Urinary bladder (tissue), 4 donors: ENCODE results near the gene CPLX4. TPM values are rescaled to one million over a fixed set of nuclear protein-coding genes. Genes with fewer than 3 reads are reported as not detected.

Source experiments
- DNase-seq: peaks from one replicate; pipeline ENCODE4 v3.0.0-alpha.2; 2015; ENCODE audit errors: extremely low spot score
- H3K27ac ChIP-seq: one replicate; pipeline ENCODE4 v1.5.1; 2013; ENCODE audit warnings: low read depth, mild to moderate bottlenecking, moderate library complexity
- H3K36me3 ChIP-seq: one replicate; pipeline ENCODE4 v1.6.1; 2013; ENCODE audit warnings: mild to moderate bottlenecking, moderate library complexity; ENCODE audit not compliant: insufficient read depth
- H3K4me1 ChIP-seq: one replicate; pipeline ENCODE4 v1.6.1; 2013; ENCODE audit warnings: mild to moderate bottlenecking, moderate library complexity; ENCODE audit not compliant: insufficient read depth
- H3K4me3 ChIP-seq: one replicate; pipeline ENCODE4 v1.5.1; 2013; ENCODE audit warnings: low read depth, low read length
- WGBS: extraction: QIAGEN DNeasy Blood & Tissue Kit; methylation state at CpG from one replicate; pipeline ENCODE4 v1.1.7; 2013; 5-methylcytosine and 5-hydroxymethylcytosine counted together
- polyA plus RNA-seq: library from polyadenylated mRNA; stranded (reverse); fragments of 200-250 nt; gene quantifications from one replicate; pipeline ENCODE4 v1.2.3, GENCODE V29; 2013
- total RNA-seq: library from RNA; depleted of rRNA; stranded (reverse); fragments of >200 nt; gene quantifications from one replicate; pipeline ENCODE4 v1.2.3, GENCODE V29; 2014
- donor health status: healthy with polysubstance abuse.
- donor health status: healthy.

CPLX4 gene
- total RNA-seq = not detected
- polyA plus RNA-seq = not detected

DNA sequence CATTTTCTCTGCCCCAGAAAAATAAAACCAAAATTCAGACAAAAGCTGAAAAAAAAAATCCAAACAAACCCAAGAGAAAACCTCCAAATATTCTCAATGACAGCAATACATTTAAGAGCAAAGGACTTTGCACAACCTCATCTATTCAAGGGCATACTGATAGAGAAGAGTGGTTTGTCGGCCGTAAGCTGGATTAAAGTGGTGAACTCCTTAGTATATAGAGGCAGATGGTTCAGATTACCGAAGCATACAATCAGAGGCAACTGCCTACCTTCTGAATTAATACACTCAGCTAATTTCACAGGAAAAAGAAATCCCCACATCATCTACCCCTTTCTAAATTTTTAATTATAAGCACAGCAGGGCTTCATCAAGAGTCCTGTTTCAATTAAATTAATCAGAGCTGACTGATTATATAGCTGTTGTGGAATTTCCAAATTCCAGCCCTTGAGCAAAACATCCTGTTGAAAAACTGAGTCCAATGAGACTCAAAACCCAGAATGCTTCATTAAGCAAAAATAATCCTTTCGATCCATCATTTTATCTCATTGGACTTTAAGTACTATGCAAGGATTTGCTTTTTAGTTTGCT lies at the start of gene CPLX4:
Gene CPLX4, minus strand, starts transcription at position 190 of the 591 bp plus-strand sequence. Its CDS starts 187 bp downstream, at position 3.
- DNase-seq = no peak
- 80% methylated on average over 4 of the region's 4 CpGs for WGBS
- no peak within 1 kb of the TSS for H3K27ac ChIP-seq

GRCh38 chr18:59360381-59360780 lies 41.9 kb upstream of the CPLX4 start:
- Histone ChIP-seq H3K4me3 (no peak overlapping the region), H3K36me3 (no peaks in the 10 kb centered on the region), H3K4me1 (peaks cover 3% of the 10 kb centered on the region), H3K27ac (no peak overlapping the region)
- no peak for DNase-seq
- 91% methylated on average over 3 of the region's 3 CpGs for WGBS

More for the DNA sequence above, at the start of gene CPLX4:
- no peak within 1 kb of the TSS for H3K4me3 ChIP-seq
- no peaks in the 10 kb centered on the region for H3K36me3 ChIP-seq
- H3K4me1 ChIP-seq = no peaks in the 10 kb centered on the region

DNA sequence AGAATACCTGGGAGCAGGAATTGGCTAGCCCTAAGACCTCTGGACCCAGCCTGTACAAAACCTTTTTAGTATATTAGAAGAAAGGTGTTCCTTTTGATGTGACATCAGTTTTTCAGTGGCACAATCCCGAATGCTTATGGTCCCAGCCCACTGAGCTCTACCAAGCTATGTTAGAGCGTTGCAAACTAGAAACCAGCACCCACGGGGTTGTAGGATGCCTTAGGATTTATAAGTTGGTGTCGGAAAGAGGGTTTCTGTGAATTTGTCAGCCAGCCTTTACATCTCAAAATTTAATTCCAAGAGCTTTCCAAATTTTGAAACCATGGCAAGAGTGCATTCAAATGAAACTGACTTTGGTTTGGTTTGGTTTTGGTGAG lies 41.1 kb upstream of the CPLX4 start:
- H3K4me1 ChIP-seq = peaks cover 3% of the 10 kb centered on the region
- 5% methylated on average over 4 of the region's 4 CpGs for WGBS
- H3K36me3 ChIP-seq = no peaks in the 10 kb centered on the region
- DNase-seq = no peak
- H3K4me3 ChIP-seq = peak overlapping the region; percentile 96
- no peak overlapping the region for H3K27ac ChIP-seq

GRCh38 chr18:59358712-59359575 lies 40.5 kb upstream of the CPLX4 start, which contains the start of gene LMAN1:
TSS of gene LMAN1 (minus strand) at chr18:59359265. CDS start at chr18:59359244, 21 bp downstream.
- H3K36me3 ChIP-seq = no peaks in the 10 kb centered on the region
- H3K27ac ChIP-seq = peak within 1 kb of the TSS; percentile 91
- H3K4me3 ChIP-seq = peak within 1 kb of the TSS; percentile 96
- peaks cover 3% of the 10 kb centered on the region for H3K4me1 ChIP-seq
- peak; percentile 84 for DNase-seq
- under 1% methylated on average over 76 of the region's 76 CpGs for WGBS

DNA sequence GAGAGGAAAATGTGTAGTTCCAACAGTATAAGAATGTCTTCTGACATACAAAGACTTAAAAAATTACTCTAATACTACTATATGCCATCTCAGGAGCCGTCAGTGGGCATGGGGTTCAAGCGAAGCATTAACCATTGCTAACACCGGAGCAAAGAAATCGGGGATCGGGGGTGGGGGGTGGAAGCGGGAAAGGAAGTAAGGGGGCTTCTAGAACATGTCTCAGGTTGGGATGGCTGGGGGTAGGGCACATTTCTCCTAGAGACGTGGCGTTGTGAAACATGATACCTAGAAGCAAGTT lies 39.9 kb upstream of the CPLX4 start:
- under 1% methylated on average over 8 of the region's 8 CpGs for WGBS
- DNase-seq = no peak

DNA sequence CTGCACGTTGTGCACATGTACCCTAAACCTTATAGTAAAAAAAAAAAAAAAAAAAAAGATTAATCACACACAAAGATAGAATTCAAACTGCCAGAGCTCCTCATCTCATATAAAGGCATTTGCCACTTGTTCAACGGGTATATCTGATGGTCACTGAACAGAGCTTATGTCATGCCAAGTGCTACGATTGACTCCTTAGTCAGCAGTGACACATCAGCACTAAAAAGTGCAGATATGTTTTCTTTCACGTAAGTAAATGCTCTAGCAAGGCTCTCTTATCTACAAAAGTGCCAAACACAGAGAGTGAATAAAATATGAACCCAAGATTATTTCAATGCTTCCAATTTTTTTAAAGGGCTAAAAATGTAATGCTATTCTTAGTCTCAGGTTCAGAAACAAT lies 39.5 kb upstream of the CPLX4 start:
- Histone ChIP-seq H3K4me1 (peaks cover 3% of the 10 kb centered on the region), H3K27ac (no peak overlapping the region), H3K36me3 (no peaks in the 10 kb centered on the region), H3K4me3 (peak overlapping the region; percentile 96)
- 4% methylated on average over 4 of the region's 4 CpGs for WGBS
- peak; percentile 1 for DNase-seq

More for the DNA sequence above, 39.9 kb upstream of the CPLX4 start:
- no peak overlapping the region for H3K27ac ChIP-seq
- peaks cover 3% of the 10 kb centered on the region for H3K4me1 ChIP-seq
- H3K4me3 ChIP-seq = peak overlapping the region; percentile 96
- no peaks in the 10 kb centered on the region for H3K36me3 ChIP-seq

DNA sequence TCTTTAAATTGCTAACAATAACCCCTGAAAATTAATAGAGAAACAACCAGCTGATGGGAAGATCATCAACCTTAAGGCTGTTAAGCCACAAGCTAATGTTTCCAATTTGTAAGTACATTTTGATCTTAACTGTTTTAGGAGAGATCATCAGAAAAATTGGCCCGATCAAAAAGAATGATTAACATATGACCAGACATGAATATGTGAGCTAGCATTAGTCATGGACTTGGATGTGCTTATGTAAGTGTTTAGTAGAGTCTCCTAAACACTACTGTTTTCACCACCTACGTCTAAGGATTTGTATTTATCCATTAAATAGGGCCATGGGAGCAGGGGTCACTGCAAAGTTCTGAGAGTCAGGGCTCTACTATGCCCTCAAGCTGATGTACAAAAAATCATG lies 36.3 kb upstream of the CPLX4 start:
- DNase-seq = no peak
- Histone ChIP-seq H3K27ac (no peak overlapping the region), H3K4me3 (no peak overlapping the region), H3K36me3 (peaks cover 5% of the 10 kb centered on the region), H3K4me1 (no peaks in the 10 kb centered on the region)
- WGBS = 89% methylated on average over 2 of the region's 2 CpGs

DNA sequence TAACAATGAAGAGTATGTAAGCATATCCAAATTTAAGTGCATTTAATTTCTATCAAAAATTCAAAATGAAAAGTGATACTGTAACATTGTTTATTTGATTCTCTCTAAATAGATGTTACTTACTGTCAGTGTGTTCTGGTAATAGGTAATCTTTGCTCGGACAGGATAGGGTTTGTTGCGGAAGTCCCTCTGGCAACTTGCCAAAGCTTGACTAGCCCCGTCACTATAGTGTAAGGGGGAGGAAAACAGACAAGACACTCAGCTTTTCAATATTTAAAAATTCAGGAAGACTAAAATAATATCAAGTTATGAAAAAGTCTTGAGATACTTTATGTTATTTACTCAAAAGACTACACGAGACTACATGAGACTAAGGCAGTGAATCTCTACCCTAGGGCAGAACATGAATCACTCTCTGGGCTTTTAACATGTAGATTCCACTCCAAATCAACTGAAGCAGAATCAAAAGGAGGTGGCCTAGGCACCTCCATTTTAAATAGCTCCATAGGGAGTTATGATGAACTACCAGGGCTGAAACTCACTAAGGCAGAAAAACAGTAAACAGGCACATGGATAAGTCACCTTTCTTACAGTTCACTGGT lies 34.7 kb upstream of the CPLX4 start:
- WGBS = 72% methylated on average over 4 of the region's 4 CpGs
- no peak for DNase-seq
- Histone ChIP-seq H3K27ac (no peak overlapping the region), H3K36me3 (peaks cover 7% of the 10 kb centered on the region), H3K4me1 (no peaks in the 10 kb centered on the region), H3K4me3 (no peak overlapping the region)

GRCh38 chr18:59352250-59352855 lies 33.9 kb upstream of the CPLX4 start:
- Histone ChIP-seq H3K27ac (no peak overlapping the region), H3K4me1 (no peaks in the 10 kb centered on the region), H3K4me3 (no peak overlapping the region), H3K36me3 (peaks cover 7% of the 10 kb centered on the region)
- 91% methylated on average over 3 of the region's 3 CpGs for WGBS
- no peak for DNase-seq

DNA sequence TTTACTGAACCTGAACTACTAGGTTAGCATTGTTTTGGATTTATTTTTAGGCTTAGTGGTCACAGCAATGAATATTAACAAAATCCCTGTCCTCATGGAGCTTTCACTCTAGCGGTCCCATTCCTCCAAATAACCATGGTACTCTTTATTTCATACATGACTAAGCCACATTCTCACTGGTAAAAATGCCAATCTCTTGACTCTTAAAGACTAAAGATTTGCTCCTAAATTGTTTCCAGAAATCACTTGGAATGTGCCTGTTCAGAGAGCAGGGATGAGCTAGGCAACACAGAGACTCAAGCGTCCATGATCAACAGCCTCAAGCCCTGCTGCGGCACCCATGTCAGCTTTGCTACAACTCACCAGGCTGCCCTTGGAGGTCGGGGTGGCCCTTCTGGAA lies 27.1 kb upstream of the CPLX4 start:
- Histone ChIP-seq H3K36me3 (peaks cover 7% of the 10 kb centered on the region), H3K4me1 (no peaks in the 10 kb centered on the region), H3K27ac (no peak overlapping the region), H3K4me3 (no peak overlapping the region)
- WGBS = 98% methylated on average over 4 of the region's 4 CpGs
- no peak for DNase-seq

GRCh38 chr18:59344996-59345395 lies 26.5 kb upstream of the CPLX4 start:
- peaks cover 5% of the 10 kb centered on the region for H3K36me3 ChIP-seq
- H3K4me1 ChIP-seq = no peaks in the 10 kb centered on the region
- H3K27ac ChIP-seq = no peak overlapping the region
- no peak for DNase-seq
- 65% methylated on average over 1 of the region's 1 CpG for WGBS
- H3K4me3 ChIP-seq = no peak overlapping the region

- WGBS = 97% methylated on average over 2 of the region's 2 CpGs
- DNase-seq = no peak
These were observed 25.5 kb upstream of the CPLX4 start for GRCh38 chr18:59343926-59344325.

DNA sequence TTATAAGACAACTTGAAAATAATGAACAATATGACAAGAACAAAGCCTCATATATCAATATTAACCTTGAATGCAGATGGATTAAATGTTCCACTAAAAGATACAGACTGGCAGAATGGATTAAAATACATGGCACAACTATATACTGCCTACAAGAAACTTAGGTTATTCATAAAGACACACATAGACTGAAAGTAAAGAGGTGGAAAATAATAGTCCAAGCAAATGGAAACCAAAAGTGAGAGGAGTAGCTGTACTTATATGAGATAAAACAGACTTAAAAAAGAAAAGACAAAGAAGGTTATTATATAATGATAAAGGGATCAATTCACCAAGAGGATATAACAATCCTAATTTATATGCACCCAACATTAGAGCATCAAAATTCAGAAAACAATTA lies 22.4 kb upstream of the CPLX4 start:
- no peak overlapping the region for H3K27ac ChIP-seq
- no peaks in the 10 kb centered on the region for H3K4me1 ChIP-seq

More at GRCh38 chr18:59343926-59344325, 25.5 kb upstream of the CPLX4 start:
- Histone ChIP-seq H3K36me3 (peaks cover 8% of the 10 kb centered on the region), H3K27ac (no peak overlapping the region), H3K4me1 (no peaks in the 10 kb centered on the region), H3K4me3 (no peak overlapping the region)

More for the DNA sequence above, 22.4 kb upstream of the CPLX4 start:
- no peak for DNase-seq
- no peak overlapping the region for H3K4me3 ChIP-seq
- peaks cover 10% of the 10 kb centered on the region for H3K36me3 ChIP-seq
